Heart left ventricle (tissue), 13 donors: ENCODE results near the gene FOXJ1.

Experiments used
- POLR2A ChIP-seq, 2 donors: fragments of 450-650 bp; IDR thresholded peaks; one replicate each; pipeline ENCODE4 v1.6.1; 2017; ENCODE audit warnings: antibody characterized with exemption in 2 of 2, mild to moderate bottlenecking in 2 of 2, moderate library complexity in 2 of 2
- TF ChIP-seq, protein P1 (sequence below), 12 donors: fragments of 200-600 bp; sonication (generic) in 4 of 12; IDR thresholded peaks; one replicate each; pipeline versions ENCODE4 v1.5.0 to v1.8.0; 2018 to 2022; ENCODE audit warnings: antibody characterized with exemption in 12 of 12, mild to moderate bottlenecking in 5 of 12
- donor health status: ischemic (EF 13 %, LVEDD 7.1; RV severe dilation, severe dysfunction).
- donor health status: DM: no; HTN: yes; CAD: no.
- donor health status: DM: no; HTN: no; CAD: no.
- donor health status: ischemic (EF 25% LVEDD 6.9; RV normal size, moderate dysfunction).
- donor health status: ischemic (EF 25% LVEDD 5.7; RV mildly dilated, moderate dysfunction).
- donor health status: ischemic (EF 35%, LVEDD 5.7; RV mildly dilated, moderate dysfunction).
- donor health status: nonischemic (EF 11% LVEDD 7.7; RV severe dilation, severe dysfunction).
- donor health status: DM: yes; HTN: yes; CAD: no.
- donor health status: PGD.
- donor health status: ischemic (EF 29% LVEDD 5.4; RV normal size, mild dysfunction).
- donor health status: nonischemic (EF 23%, LVEDD 6.1; RV moderate dilation, normal function).

DNA sequence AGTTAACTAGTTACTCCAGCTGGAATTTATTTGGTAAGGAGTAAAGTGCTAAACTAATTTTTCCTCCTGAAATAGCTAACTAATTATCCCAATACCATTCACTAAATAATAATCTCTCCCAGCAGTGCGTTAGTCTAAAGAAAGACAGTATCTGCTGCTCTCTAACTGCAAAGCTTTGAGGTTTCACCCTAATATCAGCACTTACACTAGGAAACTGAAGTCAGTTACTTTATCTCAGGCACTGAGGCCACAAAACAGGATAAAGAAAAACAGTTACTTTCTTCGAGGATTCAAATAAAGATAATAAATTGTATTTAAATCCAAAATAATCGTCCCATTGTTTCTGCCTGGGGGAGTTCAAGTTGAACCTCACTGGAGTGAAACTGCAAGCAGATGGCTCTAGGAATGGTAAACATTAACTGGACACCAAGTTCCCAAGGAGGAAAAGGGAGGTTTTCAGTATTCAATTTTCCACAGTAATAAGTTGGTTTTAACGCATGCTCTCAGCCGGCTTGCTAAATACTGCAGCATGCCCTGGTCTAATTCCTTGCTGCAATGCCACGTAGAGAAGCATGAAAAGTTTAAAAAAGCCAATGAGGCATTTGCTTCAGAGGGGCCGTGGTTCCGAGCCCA is 20.0 kb upstream of the FOXJ1 start:
- no peak for TF ChIP-seq POLR2A (IDR thresholded peaks at IDR 0.05)
- TF ChIP-seq, protein P1, sequence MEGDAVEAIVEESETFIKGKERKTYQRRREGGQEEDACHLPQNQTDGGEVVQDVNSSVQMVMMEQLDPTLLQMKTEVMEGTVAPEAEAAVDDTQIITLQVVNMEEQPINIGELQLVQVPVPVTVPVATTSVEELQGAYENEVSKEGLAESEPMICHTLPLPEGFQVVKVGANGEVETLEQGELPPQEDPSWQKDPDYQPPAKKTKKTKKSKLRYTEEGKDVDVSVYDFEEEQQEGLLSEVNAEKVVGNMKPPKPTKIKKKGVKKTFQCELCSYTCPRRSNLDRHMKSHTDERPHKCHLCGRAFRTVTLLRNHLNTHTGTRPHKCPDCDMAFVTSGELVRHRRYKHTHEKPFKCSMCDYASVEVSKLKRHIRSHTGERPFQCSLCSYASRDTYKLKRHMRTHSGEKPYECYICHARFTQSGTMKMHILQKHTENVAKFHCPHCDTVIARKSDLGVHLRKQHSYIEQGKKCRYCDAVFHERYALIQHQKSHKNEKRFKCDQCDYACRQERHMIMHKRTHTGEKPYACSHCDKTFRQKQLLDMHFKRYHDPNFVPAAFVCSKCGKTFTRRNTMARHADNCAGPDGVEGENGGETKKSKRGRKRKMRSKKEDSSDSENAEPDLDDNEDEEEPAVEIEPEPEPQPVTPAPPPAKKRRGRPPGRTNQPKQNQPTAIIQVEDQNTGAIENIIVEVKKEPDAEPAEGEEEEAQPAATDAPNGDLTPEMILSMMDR (IDR thresholded peaks at IDR 0.05): no peak
